ENCODE measurements around the gene SH3D19.
"Not testable (repeated sequence)": the region's sequence is repeated elsewhere in the genome, so short reads cannot be mapped to it uniquely, and the experiment has no call there.

Gene SH3D19

GRCh38 chr4:151267104-151267503, 58.3 kb downstream of the SH3D19 start:
- no peak for DNase-seq

DNA sequence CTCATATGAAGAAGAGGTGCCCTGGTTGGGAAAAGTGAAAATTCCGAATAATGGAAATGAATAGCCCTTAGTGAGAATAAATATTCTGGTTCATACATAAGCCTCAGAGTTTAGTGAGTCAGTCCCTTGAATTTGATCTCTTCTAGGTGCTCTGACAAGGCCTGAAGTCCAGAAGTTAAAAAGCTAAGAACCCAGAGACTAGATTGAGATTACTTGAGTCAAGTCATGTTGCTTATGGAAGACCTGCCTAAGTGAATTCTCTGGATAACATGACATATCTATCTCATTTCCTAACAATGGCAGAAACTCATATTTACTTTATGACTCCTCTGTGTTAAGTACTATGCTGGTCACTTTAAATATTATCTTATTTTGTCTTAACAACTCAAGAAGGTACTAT, 58.9 kb downstream of the SH3D19 start:
- DNase-seq: no peak

DNA sequence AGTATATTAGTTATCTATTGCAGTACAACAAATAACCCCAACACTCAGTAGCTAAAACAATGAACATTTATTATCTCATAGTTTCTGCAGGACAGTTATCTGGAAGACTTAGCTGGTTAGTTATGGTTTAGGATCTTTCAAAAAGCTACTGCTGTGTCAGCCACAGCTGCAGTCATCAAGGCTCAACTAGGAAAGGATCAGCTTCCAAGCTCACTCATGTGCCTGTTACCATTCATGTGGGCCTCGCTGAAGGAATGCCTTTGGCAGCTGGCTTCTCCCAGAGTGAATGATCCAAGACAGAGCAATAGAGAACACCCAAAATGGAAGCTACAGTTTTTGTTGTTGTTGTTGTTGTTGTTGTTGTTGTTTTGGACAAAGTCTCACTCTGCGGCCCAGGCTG, 62.0 kb downstream of the SH3D19 start:
- no peak for DNase-seq

GRCh38 chr4:151260526-151260925, 64.9 kb downstream of the SH3D19 start:
- DNase-seq: no peak

- DNase-seq: no peak
These were observed 65.7 kb downstream of the SH3D19 start for GRCh38 chr4:151259752-151260151.

- no peak for DNase-seq
These were observed 67.7 kb downstream of the SH3D19 start for GRCh38 chr4:151257704-151258103.

- no peak for DNase-seq
These were observed 69.3 kb downstream of the SH3D19 start for GRCh38 chr4:151256134-151256533.

DNA sequence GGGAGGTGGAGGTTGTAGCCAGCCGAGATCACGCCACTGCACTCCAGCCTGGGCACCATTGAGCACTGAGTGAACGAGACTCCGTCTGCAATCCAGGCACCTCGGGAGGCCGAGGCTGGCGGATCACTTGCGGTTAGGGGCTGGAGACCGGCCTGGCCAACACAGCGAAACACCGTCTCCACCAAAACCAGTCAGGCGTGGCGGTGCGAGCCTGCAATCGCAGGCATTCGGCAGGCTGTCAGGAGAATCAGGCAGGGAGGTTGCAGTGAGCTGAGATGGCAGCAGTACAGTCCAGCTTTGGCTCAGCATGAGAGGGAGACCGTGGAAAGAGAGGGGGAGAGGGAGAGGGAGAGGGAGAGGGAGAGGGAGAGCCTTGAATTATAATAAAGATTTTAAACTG, 69.7 kb downstream of the SH3D19 start:
- not testable (repeated sequence) for DNase-seq

- DNase-seq: not testable (repeated sequence)
These were observed 70.2 kb downstream of the SH3D19 start for GRCh38 chr4:151255226-151255625.

DNA sequence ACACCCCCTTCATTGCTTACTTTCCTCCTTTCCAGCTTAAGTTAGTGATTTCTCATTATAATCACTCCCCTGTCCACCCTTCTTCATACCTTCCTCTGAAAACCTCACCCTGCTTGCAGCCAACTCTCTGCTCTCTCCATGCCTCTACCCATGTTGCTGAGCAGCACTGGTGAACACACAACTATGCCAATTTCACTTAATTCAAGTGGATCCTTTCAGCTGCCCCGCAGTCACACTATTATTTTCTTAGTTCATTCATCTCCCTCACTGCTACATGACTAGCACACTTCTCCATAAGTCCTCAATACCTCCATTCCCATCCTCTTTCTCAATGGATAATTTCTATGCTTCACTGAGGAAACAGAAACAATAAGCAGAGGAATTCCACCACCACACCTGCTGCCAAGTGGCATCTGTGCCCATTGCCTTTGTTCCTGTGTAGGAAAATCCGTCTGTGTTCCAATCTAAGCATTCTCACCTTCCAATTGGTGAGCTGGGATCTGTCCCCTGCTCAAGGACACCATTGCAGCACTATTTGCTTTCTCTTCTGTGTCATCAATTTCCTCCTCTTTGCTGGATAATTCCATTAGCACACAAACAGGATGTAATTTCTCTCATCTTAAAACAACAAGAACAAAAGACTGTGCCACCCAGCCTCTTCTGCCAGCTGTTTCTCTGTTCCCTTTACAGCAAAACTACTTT, 73.7 kb downstream of the SH3D19 start:
- DNase-seq: no peak

- no peak for DNase-seq
These were observed 74.7 kb downstream of the SH3D19 start for GRCh38 chr4:151250706-151251105.

DNA sequence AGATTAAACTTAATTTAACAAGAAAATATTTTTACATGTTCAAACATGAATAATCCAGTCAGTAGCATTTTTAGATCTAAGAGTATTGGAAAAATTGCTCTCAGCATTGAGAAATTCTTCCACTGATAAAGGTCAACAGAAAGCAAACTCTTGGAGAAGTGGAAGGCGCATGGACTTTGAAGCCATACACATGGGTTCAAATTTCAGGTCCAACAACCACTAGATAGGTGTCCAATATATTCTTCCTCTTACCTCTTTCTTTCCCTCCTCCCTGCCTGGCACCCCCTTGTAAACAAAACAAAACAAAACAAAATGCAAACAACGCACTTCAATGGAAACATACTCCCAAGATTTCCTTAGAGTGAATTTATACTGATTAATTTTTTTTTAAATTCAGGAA, 76.9 kb downstream of the SH3D19 start:
- no peak for DNase-seq

- no peak for DNase-seq
These were observed 78.0 kb downstream of the SH3D19 start for GRCh38 chr4:151247395-151247794.

DNA sequence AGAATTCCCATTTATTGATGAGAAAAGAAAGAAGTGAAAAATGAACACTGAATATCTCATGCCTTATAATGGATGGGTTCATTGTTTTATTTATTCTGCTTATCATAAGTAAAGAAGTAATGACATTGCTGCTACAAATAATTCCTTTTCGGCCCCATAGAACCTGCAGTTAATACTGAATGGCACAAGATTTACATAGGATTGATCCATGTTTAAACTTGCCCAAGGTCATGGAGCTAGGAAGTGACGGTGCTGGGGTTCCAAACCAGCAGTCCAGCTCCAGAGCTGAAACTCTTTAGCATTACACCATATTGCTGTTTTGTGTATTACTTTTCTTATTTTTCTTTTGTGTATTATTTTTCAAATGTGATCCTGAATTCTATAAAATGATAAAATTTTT, 78.7 kb downstream of the SH3D19 start:
- DNase-seq: no peak

DNA sequence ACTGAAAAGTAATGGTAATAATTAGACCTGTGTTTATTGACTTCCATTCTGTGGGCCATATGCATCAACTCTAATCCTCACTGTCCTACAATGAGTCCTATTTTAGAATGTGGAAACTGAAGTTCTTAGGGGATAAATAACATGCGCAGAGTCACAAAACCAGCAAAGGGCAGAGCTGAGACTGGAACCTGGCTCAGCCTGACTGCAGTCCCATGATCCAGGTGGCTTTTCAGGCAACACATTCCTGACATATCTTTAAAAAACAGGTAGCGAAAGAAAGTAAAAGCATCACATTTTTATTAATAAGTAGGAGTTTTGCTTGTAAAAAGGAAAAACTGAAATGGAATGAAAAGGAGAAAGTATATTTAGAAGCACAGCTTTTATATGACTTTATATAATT, 83.1 kb downstream of the SH3D19 start:
- DNase-seq: no peak

DNA sequence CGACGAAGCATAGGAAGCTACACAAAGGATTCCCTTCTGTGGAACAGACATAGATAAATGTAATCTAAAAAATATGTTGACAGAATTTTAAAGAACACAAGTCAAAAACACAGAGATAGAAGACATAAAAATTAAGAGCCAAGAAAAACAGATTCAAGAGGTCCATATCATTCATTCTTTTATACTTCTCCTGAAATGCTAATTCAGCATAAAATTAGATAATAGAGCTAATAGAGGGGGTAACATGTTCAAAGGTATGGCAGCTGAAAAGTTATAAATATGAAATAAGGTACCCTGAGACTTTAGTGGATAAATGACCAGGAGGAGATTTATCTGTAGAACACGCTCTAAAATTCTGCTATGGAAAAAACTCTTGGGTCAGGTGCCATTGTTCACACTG, 85.8 kb downstream of the SH3D19 start:
- DNase-seq: no peak

DNA sequence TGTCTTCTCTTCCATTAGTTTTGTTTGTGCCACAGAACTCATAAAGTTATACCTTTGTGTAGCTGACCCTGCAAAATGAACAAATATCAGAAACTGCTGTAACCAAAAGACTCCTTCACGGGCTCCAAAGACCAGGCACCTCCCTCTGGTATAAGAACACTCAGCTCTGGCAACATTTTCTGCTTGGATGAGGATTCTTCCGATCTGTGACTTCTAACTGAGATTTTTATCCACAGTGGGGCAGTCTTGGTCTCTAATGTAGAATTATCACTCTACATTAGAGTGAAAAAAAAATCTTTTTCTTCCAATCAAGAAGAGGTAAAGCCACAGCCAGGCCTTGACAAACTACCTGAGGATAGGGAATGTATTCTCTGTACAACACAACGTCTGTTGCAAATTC, 86.9 kb downstream of the SH3D19 start:
- DNase-seq: no peak

DNA sequence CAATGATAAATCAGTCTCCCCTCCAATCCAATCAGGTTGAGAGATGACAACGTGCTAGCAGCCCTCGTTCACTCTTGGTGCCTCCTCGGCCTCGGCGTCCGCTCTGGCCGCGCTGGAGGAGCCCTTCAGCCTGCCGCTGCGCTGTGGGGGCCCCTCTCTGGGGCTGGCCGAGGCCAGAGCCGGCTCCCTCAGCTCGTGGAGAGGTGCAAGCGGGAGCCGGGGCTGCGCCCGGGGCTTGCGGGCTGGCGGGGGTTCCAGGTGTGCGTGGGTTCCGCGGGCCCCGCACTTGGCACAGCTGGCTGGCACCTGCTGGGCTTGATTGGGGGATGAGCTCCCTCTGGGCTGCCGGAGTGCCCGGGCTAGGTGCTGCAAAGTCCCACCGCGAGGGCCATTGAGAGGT, 89.4 kb downstream of the SH3D19 start:
- DNase-seq: no peak

DNA sequence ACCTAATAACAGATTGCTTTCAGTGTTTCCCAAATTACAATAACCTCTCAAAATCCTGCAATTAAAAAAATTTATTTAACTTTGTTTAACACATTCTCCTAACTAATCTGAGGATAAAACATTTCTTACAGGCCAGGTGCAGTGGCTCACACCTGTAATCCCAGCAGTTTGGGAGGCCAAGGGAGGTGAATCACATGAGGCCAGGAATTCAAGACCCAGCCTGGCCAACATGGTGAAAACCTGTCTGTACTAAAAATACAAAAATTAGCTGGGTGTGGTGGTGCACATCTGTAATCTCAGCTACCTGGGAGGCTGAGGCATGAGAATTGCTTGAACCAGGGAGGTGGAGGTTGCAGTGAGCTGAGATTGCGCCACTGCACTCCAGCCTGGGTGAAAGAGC, 90.0 kb downstream of the SH3D19 start:
- DNase-seq: not testable (repeated sequence)

DNA sequence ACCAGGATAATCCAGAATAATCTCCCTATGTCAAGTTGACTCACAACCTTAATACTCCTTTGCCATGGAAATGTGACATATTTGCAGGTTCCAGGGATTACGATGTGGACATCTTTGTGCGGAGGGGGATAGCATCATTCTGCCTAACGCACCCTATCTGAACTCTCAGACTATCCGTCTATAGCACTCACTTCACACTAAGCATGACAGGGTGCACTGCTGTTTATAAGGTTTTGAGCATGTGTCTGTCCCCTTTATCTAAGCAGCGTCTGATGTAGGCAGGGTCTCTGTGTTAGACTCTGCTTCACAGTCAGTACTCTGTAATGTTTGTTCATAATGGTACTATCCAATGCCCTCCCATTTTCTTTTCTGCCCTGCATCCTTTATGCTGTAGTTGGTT, 91.8 kb downstream of the SH3D19 start:
- no peak for DNase-seq

GRCh38 chr4:151231915-151232595, 93.3 kb downstream of the SH3D19 start:
- DNase-seq: no peak

GRCh38 chr4:151228189-151229119, 97.0 kb downstream of the SH3D19 start:
- DNase-seq: no peak

DNA sequence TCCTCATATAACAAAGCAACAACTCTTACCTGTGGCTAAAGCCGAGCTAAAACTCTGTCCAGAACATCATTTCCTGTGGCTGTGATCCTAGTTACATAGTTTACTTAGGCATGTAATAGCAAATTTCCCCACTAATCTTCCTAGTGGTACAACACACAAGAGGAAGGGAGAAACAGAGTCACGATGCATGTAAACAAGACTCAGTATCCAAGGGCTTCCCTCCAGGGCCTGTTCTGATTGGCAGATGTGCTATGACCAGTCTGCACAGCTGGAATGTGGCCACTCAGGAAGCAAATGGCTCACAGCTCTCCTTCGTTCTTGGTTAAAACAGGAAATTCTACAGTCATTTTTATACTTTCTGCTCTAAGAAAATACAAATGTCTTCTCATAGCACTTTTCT, 97.7 kb downstream of the SH3D19 start:
- no peak for DNase-seq

GRCh38 chr4:151227172-151227571, 98.2 kb downstream of the SH3D19 start:
- DNase-seq: no peak

Data from activated naive CD4-positive, alpha-beta T cell treated with Interleukin-2 at 50 U/mL for 16 hours (primary cell).